NCI-H2029 treated with DMSO at 0.1 percent for 48 hours (cell line): ENCODE data around the gene GRAPL.
"Not testable (repeated sequence)": the region's sequence is repeated elsewhere in the genome, so short reads cannot be mapped to it uniquely, and the experiment has no call there.

Experiments used
- DNase-seq: peaks from one replicate; lab custom pipeline; 2025; lab: John Stamatoyannopoulos, UW

The GRAPL gene

DNA sequence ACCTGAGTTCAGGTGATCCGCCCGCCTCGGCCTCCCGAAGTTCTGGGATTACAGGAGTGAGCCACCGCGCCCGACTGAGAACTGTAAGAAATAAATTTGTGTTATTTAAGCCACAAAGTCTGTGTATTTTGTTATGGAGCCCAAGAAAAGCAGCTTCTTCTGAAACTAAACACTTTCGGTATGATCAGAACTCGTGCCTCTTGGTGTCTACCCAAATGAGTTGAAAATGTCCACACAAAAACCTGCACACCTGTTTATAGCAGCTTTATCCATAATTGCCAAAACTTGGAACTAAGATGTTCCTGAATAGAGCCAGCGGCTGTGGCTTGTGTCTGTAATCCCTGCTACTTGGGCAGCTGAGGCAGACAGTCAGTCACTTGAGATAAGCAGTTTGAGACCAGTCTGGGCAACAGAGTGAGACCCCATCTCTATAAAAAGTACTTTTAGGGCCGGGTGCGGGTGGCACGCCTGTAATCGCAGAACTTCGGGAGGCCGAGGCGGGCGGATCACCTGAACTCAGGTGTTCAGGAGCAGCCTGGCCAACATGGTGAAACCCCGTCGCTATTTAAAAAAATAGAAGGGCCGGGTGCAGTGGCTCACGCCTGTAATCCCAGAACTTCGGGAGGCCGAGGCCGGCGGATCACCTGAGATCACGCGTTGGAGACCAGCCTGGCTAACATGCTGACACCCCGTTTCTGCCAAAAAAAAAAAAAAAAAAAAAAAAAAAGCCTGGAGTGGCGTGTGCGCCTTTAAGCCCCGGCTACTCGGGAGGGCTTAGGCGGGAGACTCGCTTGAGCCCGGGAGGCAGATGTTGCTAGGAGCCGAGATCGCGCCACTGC is 61.7 kb downstream of the GRAPL start:
- not testable (repeated sequence) for DNase-seq

DNA sequence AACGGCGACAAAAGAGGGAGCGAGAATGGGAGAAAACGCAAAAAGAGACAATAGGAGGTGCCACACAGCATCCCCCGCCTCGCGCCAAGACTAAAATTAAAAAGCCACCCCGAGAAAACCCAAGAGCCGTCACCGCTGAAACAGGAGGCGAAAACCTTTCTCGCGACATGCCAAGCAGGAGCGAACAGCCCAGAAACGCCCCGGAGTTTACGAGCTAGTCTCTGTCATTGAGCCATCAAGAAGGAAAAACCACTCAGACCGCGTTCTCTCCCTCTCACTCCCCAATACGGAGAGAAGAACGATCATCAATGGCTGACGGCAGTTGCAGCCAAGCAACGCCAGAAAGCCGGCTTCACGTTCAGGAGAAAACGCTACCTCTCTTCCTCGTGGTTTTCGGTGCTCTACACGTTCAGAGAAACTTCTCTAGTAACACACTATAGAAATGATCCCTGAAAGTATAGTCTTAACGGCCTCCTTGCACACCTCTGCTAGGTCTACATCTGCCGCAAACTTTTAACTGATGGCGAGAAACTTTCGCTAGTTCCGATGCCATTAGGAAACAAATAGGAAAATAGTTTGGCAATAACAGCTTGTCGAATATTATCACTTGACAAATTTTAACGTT is 62.5 kb downstream of the GRAPL start:
- not testable (repeated sequence) for DNase-seq

DNA sequence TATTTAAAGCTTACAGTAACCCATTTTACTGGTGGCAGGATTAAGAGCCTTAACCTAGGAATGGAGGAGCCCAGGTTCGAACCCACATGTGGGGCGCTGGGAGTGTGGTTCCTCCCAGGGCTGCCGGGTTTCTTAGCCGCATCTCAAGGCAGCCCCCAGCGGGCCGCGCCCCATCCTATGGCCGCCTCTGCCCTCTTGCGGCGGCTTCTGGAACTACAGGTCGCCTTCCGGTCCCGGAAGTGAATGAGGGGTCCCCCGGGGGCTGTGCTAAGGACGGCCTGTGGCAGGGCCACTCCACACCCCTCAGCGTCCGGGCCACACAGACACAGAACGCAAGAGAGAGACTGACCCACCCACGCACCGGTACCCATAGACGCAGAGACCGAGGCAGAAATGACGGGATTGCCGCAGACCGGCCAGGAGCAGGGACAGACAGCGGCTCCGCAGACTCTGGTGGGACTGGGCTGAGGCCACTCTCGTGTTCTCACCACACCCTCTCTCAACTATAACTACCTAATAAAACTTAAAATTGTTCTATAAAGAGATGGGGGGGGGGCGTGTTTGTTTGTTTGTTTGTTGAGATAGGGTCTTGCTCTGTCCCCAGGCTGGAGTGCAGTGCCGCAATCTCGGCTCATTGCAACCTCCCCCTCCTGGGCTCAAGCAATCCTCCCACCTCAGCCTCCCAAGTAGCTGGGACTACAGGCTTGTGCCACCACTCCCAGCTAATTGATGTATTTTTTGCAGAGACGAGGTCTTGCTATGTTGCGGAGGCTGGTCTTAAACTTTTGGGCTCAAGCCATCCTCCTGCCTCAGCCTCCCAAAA is 69.2 kb downstream of the GRAPL start:
- DNase-seq, result not testable (repeated sequence)

DNA sequence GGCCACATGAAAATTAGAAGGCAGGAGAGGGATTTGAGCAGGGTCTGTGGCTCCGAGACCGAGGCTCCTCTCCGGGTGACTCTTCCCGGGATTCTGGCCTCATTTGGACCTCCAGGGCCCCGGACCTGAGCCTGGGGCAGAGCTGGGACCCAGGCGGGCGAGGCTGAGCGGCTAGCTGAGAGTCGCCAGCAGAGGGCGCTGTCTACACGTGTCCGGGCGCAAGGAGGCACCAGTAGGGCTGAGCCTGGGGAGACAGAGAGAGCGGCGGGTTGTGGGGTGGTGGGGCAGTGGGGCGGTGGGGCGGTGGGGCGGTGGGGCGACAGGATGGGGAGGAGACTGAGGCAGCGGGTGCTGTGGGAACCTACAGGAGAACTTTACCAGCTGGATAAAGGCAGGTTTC is 75.1 kb downstream of the GRAPL start:
- DNase-seq, result not testable (repeated sequence)

DNA sequence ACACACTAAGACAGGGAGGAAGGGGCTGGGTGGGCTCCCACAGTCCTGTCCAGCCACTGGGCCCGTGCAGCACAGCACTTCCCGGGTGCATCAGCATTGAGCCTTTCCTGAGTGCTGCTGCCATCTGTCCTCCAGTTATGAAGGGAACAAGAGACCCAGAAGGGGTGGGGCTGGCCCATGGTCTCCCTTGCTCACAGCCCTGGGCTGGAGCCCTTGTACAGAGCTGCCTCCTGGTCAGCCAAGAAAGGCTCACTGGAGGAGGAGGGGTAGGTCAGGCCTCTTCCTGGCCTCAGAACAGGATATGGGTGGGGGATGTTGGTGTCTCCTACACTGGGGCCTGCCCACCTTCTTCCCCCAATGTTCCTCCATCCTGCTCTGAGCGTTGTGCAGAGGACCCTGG is 76.0 kb downstream of the GRAPL start:
- not testable (repeated sequence) for DNase-seq
